Smooth muscle cell (in vitro differentiated cells): ENCODE measurements around the gene POLG. TPM values are rescaled to one million over a fixed set of nuclear protein-coding genes. Genes with fewer than 3 reads are reported as not detected.

ENCODE experiments used
- DNase-seq: peaks from one replicate; lab custom pipeline; 2025; ENCODE audit not compliant: unreplicated experiment; lab: John Stamatoyannopoulos, UW
- H2AFZ ChIP-seq: fragments of 200-600 bp; sonication (generic); 2 replicates; pipeline ENCODE4 v1.6.0; 2016; ENCODE audit warnings: antibody characterized with exemption, low read depth, mild to moderate bottlenecking
- H3F3A ChIP-seq: fragments of 200-600 bp; sonication (generic); 2 replicates; pipeline ENCODE4 v1.6.0; 2017; ENCODE audit warnings: antibody characterized with exemption, low read depth
- H3K27ac ChIP-seq: fragments of 200-600 bp; sonication (generic); 2 replicates; pipeline ENCODE4 v1.5.1; 2016; ENCODE audit warnings: low read depth, mild to moderate bottlenecking
- H3K27me3 ChIP-seq: fragments of 200-600 bp; sonication (generic); 2 replicates; pipeline ENCODE4 v1.6.1; 2016; ENCODE audit warnings: low read depth, mild to moderate bottlenecking
- H3K36me3 ChIP-seq: fragments of 200-600 bp; sonication (generic); 2 replicates; pipeline ENCODE4 v1.5.1; 2016; ENCODE audit warnings: low read depth
- H3K4me1 ChIP-seq: fragments of 200-600 bp; sonication (generic); 2 replicates; pipeline ENCODE4 v1.5.1; 2016; ENCODE audit warnings: low read depth
- H3K4me2 ChIP-seq: fragments of 200-600 bp; sonication (generic); 2 replicates; pipeline ENCODE4 v1.6.0; 2016; ENCODE audit warnings: mild to moderate bottlenecking
- H3K4me3 ChIP-seq: fragments of 200-600 bp; sonication (generic); 2 replicates; pipeline ENCODE4 v1.5.1; 2016; ENCODE audit warnings: mild to moderate bottlenecking
- H3K79me2 ChIP-seq: fragments of 200-600 bp; sonication (generic); 2 replicates; pipeline ENCODE4 v1.6.0; 2016; ENCODE audit warnings: low read depth, mild to moderate bottlenecking
- H3K9ac ChIP-seq: fragments of 200-600 bp; sonication (generic); 2 replicates; pipeline ENCODE4 v1.6.0; 2016; ENCODE audit warnings: low read depth
- H3K9me3 ChIP-seq: fragments of 200-600 bp; sonication (generic); replicated peaks from 2 replicates; pipeline ENCODE4 v1.5.1; 2016; ENCODE audit warnings: low read depth
- H4K20me1 ChIP-seq: fragments of 200-600 bp; sonication (generic); 2 replicates; pipeline ENCODE4 v1.6.0; 2016; ENCODE audit warnings: low read depth
- WGBS: methylation state at CpG from one replicate; pipeline ENCODE4 v1.1.7; 2016; ENCODE audit warnings: low lambda C conversion rate; 5-methylcytosine and 5-hydroxymethylcytosine counted together
- polyA plus RNA-seq: library from polyadenylated mRNA; unstranded; fragments of >200 nt; fragmentation: Nextera tagmentation; extraction: Ambion mirVana; gene quantifications from 2 replicates; pipeline ENCODE4 v1.2.1, GENCODE V29; 2016
- total RNA-seq: library from RNA; depleted of rRNA; stranded (reverse); fragments of >200 nt; gene quantifications from 2 replicates; pipeline ENCODE4 v1.2.3, GENCODE V29; 2014
- TF ChIP-seq, protein P1 (sequence below): fragments of 200-600 bp; sonication (generic); IDR thresholded peaks from 2 replicates; pipeline ENCODE4 v1.5.1; 2017; ENCODE audit warnings: borderline replicate concordance, mild to moderate bottlenecking, antibody characterized with exemption; ENCODE audit not compliant: insufficient read depth, poor library complexity, severe bottlenecking

Gene POLG
- total and polyA plus RNA-seq, 2 experiments from 2014 or later: 34.3 to 41.6 TPM

DNA sequence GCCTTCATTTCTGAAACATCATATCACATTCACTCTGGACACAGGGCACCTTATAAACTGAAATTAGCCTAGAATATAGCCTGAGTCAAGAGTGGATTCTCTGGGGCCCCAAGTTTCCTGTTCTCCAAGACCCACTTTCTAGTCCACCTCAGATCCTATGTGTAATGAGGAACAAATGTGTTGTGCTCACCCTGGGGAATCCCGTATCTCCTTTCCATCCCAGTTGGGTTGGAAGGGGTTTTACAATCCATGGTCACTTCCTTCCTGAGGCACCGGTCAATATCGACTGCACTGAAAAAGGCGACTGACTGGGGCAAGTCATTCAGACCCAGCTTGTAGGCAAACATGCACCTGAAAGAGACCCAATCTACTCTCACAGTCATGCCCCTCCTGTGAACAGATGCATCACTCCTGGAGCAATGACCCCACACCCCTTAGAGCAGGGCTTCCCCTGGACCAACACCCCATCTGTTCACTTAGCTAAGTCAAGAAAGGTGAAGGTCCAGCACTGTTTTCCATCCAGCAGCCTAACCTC is 17.4 kb downstream of the POLG start:
- no peak for DNase-seq
- H3F3A ChIP-seq: no peaks in the 10 kb centered on the region
- H3K27ac ChIP-seq: no peak overlapping the region
- no peaks in the 10 kb centered on the region for H3K9me3 ChIP-seq
- H3K27me3 ChIP-seq: no peaks in the 10 kb centered on the region
- peaks cover 6% of the 10 kb centered on the region for H3K36me3 ChIP-seq
- H4K20me1 ChIP-seq: peaks cover 30% of the 10 kb centered on the region
- no peaks in the 10 kb centered on the region for H3K4me1 ChIP-seq
- 88% methylated on average over 4 of the region's 4 CpGs for WGBS
- H3K9ac ChIP-seq: no peak overlapping the region
- TF ChIP-seq, protein P1, sequence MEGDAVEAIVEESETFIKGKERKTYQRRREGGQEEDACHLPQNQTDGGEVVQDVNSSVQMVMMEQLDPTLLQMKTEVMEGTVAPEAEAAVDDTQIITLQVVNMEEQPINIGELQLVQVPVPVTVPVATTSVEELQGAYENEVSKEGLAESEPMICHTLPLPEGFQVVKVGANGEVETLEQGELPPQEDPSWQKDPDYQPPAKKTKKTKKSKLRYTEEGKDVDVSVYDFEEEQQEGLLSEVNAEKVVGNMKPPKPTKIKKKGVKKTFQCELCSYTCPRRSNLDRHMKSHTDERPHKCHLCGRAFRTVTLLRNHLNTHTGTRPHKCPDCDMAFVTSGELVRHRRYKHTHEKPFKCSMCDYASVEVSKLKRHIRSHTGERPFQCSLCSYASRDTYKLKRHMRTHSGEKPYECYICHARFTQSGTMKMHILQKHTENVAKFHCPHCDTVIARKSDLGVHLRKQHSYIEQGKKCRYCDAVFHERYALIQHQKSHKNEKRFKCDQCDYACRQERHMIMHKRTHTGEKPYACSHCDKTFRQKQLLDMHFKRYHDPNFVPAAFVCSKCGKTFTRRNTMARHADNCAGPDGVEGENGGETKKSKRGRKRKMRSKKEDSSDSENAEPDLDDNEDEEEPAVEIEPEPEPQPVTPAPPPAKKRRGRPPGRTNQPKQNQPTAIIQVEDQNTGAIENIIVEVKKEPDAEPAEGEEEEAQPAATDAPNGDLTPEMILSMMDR: no peak
- no peak overlapping the region for H2AFZ ChIP-seq
- no peak overlapping the region for H3K4me3 ChIP-seq
- no peak overlapping the region for H3K4me2 ChIP-seq
- H3K79me2 ChIP-seq: no peaks in the 10 kb centered on the region

DNA sequence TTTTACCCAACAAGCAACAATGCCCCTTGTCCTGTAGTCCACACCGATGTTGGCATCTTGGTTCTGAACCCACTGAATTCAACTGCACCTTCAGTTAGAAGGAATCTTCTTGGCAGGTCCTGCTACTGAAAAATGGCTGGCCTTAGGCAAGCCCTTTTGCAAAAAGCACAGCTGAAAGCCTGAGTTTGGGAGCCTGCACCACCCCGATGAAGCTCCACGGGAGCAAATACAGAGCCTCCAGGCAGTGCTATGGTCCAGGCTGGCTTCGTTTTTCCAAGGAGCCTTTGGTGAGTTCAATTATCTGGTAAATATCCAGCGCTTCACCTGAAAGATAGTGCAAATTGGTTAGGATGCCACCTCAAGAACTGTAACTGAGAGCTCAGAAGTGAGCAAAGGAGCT is 18.1 kb downstream of the POLG start:
- peaks cover 26% of the 10 kb centered on the region for H4K20me1 ChIP-seq
- DNase-seq: no peak
- H3K79me2 ChIP-seq: no peaks in the 10 kb centered on the region
- H3K27ac ChIP-seq: no peak overlapping the region
- H3K4me3 ChIP-seq: no peak overlapping the region
- 94% methylated on average over 5 of the region's 5 CpGs for WGBS
- no peak overlapping the region for H3K9ac ChIP-seq
- H2AFZ ChIP-seq: no peak overlapping the region
- no peak overlapping the region for H3K4me2 ChIP-seq
- TF ChIP-seq, protein P1: no peak
- no peaks in the 10 kb centered on the region for H3K4me1 ChIP-seq
- H3F3A ChIP-seq: no peaks in the 10 kb centered on the region
- H3K9me3 ChIP-seq: no peaks in the 10 kb centered on the region
- H3K27me3 ChIP-seq: no peaks in the 10 kb centered on the region
- peaks cover 6% of the 10 kb centered on the region for H3K36me3 ChIP-seq

DNA sequence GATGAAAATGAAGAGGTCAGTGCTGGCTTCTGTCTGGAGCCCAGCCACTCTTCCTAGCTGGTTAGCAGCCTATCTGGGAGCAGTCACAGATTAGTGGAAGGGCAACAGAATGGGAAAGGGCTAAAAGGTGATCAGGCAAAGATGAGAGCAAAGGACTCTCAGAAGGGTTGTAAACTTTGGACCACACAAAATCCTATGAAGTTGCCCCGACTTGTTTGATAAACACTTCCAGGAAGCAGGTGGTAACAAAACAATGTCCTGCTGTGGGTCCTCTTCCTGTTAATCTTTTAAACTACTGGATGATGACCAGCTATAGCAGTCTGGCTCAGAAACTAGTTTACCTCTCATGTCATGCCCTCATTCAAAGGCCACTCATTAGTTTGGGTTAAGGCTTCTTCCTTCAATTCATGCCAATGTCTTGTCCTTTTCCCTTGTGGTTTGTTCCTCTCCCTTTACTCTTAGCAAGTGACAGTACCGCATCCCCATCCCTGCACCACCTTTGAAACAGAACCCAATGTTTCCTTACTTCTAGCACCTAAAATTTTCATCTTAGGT is 19.2 kb downstream of the POLG start:
- no peak for DNase-seq
- H2AFZ ChIP-seq: no peak overlapping the region
- no peaks in the 10 kb centered on the region for H3K27me3 ChIP-seq
- H3K9ac ChIP-seq: no peak overlapping the region
- H4K20me1 ChIP-seq: peaks cover 22% of the 10 kb centered on the region
- H3K36me3 ChIP-seq: peaks cover 6% of the 10 kb centered on the region
- H3K79me2 ChIP-seq: no peaks in the 10 kb centered on the region
- no peaks in the 10 kb centered on the region for H3F3A ChIP-seq
- no peak overlapping the region for H3K4me3 ChIP-seq
- no peaks in the 10 kb centered on the region for H3K4me1 ChIP-seq
- no peak overlapping the region for H3K4me2 ChIP-seq
- no peak overlapping the region for H3K27ac ChIP-seq
- H3K9me3 ChIP-seq: no peaks in the 10 kb centered on the region
- TF ChIP-seq, protein P1: no peak
- whole genome bisulfite sequencing: 100% methylated on average over 2 of the region's 2 CpGs

DNA sequence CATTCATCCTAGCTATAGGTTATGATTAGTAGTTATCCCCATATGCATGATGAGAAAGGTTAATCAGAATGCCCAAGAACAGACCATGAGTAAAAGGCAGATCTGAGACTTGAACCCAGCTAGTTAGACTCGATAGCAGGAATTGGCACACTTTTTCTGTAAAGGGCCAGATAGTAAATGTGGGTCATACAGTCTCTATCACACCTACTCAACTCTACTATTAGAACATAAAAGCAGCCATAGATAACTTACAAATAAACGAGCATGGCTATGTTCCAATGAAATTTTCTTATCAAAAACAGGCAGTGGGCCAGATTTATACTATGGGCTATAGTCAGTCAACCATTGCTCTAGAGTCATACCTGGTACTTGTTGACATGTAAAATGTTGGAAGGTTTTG is 24.6 kb downstream of the POLG start:
- 100% methylated on average over 2 of the region's 2 CpGs for WGBS
- Histone ChIP-seq H3K36me3 (no peaks in the 10 kb centered on the region), H3K79me2 (no peaks in the 10 kb centered on the region)

More for the DNA sequence above, 24.6 kb downstream of the POLG start:
- Histone ChIP-seq H2AFZ (no peak overlapping the region), H3F3A (no peaks in the 10 kb centered on the region), H3K27me3 (no peaks in the 10 kb centered on the region), H4K20me1 (no peaks in the 10 kb centered on the region), H3K27ac (no peak overlapping the region), H3K9me3 (no peaks in the 10 kb centered on the region), H3K9ac (no peak overlapping the region), H3K4me2 (no peak overlapping the region), H3K4me1 (no peaks in the 10 kb centered on the region), H3K4me3 (no peak overlapping the region)
- TF ChIP-seq, protein P1: no peak
- DNase-seq: no peak
